Measurements from ENCODE around the gene PRRG3.

PRRG3 gene

DNA sequence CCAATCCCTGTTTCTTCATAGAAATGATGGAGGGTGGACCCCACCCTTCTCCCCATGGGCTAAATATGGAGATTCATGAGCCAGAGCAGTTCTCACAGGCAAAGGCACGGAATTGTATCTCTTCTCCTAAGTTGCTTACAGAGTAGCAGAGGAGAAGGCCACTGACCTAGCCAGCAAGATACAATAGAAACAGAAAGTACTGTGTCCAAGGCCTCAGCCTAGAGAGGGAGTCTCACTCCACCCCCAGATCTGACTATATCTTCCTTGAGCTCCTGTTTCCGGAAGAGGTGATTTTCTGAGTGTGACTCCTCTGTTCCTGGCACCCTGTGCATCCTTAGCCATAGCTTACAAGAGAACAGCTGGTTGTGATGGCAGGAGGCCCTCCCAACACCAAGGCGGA lies 20.5 kb downstream of the PRRG3 start, which contains the start of gene FATE1:
Gene FATE1, plus strand, starts transcription at position 284 of the 400 bp plus-strand sequence. Its CDS starts 85 bp downstream, at position 369.
- Histone ChIP-seq H4K20me1 (peaks cover 9% of the 10 kb centered on the region; the same call in 1 of the 2 replicates), H3K9me3 (no peaks in the 10 kb centered on the region), H3K27me3 (peaks cover 92% of the 10 kb centered on the region), H3K27ac (no peak within 1 kb of the TSS), H3K4me1 (peaks cover 21% of the 10 kb centered on the region), H3K36me3 (no peaks in the 10 kb centered on the region), H3K4me2 (no peak within 1 kb of the TSS), H3K9ac (no peak within 1 kb of the TSS), H3K4me3 (no peak within 1 kb of the TSS)
- no peak for TF ChIP-seq Cebpa-rat (IDR thresholded peaks at IDR 0.05)

DNA sequence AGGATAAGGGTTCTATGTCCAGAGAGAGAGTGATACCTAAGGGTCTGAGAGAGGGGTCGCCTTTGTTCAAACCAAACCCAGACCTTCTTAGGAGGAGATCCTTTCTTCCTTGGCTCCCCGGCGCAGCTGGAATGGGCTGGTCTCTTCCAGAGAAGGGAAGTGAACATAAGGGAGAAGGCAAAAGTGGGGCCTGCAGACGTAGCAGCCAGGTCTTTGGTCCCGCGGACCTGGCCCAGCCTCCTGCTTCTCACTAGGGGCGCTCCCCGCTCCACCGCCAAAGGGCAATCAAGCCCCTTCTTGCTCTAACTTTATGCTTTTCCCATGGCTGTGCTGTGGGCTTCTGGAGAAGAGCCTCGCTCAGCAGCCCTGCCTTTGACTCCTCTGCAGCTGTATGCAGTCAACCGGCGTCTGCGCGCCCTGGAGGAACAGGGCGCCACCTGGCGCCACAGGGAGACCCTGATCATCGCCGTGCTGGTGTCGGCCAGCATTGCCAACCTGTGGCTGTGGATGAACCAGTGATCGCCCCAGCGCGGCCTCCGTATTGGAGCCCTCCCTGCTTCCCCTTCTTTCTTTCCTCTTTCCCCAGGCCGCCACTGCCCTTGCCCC lies 27.1 kb downstream of the PRRG3 start:
- Histone ChIP-seq H3K27ac (no peak overlapping the region), H3K4me3 (no peak overlapping the region), H4K20me1 (no peaks in the 10 kb centered on the region; the same call in 1 of the 2 replicates), H3K4me1 (peaks cover 49% of the 10 kb centered on the region), H3K36me3 (no peaks in the 10 kb centered on the region), H3K9me3 (no peaks in the 10 kb centered on the region), H3K4me2 (peak overlapping the region; percentile 65), H3K9ac (no peak overlapping the region), H3K27me3 (peaks cover 95% of the 10 kb centered on the region)
- no peak for TF ChIP-seq Cebpa-rat (IDR thresholded peaks at IDR 0.05)

DNA sequence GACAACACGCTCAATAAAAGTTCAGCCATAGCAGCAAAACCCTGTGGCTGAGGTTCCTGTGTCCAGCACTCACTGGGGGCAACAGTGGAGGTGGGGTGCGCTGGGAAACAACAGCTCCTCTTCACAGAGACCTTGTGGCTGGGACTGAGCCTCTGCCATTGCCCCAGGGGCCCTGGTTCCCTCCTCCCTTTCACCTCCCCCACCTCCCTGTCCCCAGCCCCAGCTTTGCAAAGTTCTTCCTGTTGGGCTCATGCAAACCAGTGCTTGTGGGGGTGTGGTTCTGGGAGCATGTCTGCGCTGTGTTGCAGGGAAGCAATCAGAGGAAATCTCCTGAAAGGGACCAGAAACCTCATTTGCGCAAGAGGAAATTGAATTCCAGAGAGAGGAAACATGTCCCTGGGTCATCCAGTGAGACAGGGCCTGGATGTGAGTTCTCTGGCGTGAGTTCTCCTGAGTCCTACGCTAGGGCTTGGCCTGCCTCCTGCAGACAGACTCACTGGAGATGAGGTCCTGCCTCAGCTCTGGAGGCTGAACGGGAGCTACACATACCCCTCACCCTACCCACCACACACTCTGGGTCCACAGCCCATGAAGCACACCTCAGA lies 28.0 kb downstream of the PRRG3 start:
- H3K27me3 ChIP-seq = peaks cover 95% of the 10 kb centered on the region
- no peaks in the 10 kb centered on the region for H3K36me3 ChIP-seq
- H3K9ac ChIP-seq = no peak overlapping the region
- H3K27ac ChIP-seq = peak overlapping the region; percentile 53; the same call in 1 of the 2 replicates
- H3K9me3 ChIP-seq = no peaks in the 10 kb centered on the region
- TF ChIP-seq Cebpa-rat (IDR thresholded peaks at IDR 0.05) = no peak
- peak overlapping the region; percentile 65 for H3K4me2 ChIP-seq
- no peak overlapping the region for H3K4me3 ChIP-seq
- H3K4me1 ChIP-seq = peaks cover 49% of the 10 kb centered on the region
- peaks cover 5% of the 10 kb centered on the region; the same call in 1 of the 2 replicates for H4K20me1 ChIP-seq

DNA sequence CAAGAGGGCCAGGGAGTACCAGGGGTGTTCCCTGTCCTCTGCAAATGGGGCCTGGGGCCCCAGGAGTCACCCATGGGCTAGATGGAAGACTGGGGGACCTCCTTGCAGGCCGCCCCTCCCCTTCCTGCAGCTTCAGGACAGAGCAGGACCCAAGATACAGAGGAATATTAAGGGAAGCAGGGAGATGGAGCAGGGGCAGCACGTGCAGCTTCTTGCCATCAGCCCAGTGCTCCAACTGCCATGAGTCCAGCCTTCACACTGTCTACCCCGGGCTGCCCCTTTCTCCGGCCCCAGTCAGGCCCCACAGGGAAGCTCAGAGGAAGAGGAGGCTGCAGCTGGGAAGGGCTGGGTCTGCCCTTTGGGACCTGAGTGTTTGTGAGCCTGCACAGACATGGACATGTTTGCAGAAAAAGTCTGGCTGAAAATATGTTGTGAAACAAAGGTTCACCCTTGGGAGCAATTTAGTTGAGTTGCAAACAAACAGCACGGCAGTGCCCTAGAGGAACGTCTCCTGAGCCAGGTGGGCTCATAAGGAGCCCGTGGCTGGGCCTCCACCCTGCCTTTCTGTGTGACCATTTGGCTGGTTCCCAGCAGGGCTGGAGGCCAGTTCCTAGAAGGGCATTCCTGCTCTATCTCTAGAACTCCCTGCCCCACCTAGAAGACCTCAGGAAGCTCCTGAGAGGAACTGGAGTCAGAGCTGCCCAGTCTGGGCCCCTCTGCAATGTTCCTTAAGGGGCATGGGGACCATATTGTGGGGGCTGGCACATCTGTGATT lies 29.5 kb downstream of the PRRG3 start:
- Histone ChIP-seq H3K9ac (0 out of 2 replicates have a peak overlapping the region, but pooled peaks have one; percentile 20), H3K9me3 (no peaks in the 10 kb centered on the region), H3K36me3 (no peaks in the 10 kb centered on the region), H3K4me2 (peak overlapping the region; percentile 65), H3K27ac (peak overlapping the region; percentile 53), H3K4me3 (no peak overlapping the region), H3K4me1 (peaks cover 49% of the 10 kb centered on the region), H4K20me1 (peaks cover 5% of the 10 kb centered on the region; the same call in 1 of the 2 replicates), H3K27me3 (peaks cover 97% of the 10 kb centered on the region)
- TF ChIP-seq Cebpa-rat (IDR thresholded peaks at IDR 0.05) = no peak

DNA sequence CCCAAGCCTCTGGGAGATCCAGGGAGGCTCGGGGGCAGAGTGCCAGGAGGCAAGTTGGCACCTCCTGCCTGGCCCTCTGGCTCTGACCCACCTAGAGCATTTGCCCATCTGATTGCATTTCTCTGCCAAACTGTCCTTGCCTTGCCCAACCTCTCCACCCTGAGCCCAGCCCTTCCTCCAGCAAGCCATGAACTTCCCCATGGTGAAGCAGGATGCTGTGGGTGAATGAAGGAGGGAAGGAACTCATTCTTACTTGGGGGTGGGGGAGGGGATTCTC lies 30.0 kb downstream of the PRRG3 start:
- Histone ChIP-seq H3K4me2 (peak overlapping the region; percentile 65), H3K27me3 (peaks cover 97% of the 10 kb centered on the region), H3K4me1 (peaks cover 49% of the 10 kb centered on the region), H3K27ac (peak overlapping the region; percentile 53; the same call in 1 of the 2 replicates), H3K36me3 (no peaks in the 10 kb centered on the region), H3K9me3 (no peaks in the 10 kb centered on the region), H3K9ac (no peak overlapping the region), H3K4me3 (no peak overlapping the region), H4K20me1 (peaks cover 5% of the 10 kb centered on the region; the same call in 1 of the 2 replicates)
- TF ChIP-seq Cebpa-rat (IDR thresholded peaks at IDR 0.05) = no peak

DNA sequence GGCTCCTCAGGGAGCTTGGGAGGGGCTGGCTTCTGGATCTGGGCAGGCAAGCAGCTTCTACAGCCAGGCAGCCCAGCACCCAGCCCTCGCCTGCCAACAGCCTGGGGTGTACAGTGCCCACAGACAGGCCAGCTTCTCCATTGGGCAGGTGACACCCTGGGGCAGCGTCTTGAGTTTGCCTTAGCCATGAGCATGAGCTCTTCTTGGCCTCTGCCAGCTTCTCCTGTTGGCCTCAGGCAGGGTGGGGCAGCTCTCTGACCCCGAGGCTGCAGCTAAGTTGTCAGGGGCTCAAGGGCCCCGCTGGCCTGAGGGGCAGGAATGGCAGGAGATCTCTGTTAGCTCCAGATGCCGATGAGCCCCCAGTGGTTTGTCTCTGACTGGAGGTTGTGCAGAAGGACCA lies 31.5 kb downstream of the PRRG3 start:
- Histone ChIP-seq H3K4me3 (no peak overlapping the region), H3K27ac (no peak overlapping the region), H3K36me3 (no peaks in the 10 kb centered on the region), H3K9me3 (no peaks in the 10 kb centered on the region), H4K20me1 (peaks cover 5% of the 10 kb centered on the region; the same call in 1 of the 2 replicates), H3K27me3 (peaks cover 90% of the 10 kb centered on the region), H3K4me2 (peak overlapping the region; percentile 65), H3K4me1 (peaks cover 49% of the 10 kb centered on the region), H3K9ac (no peak overlapping the region)
- no peak for TF ChIP-seq Cebpa-rat (IDR thresholded peaks at IDR 0.05)

DNA sequence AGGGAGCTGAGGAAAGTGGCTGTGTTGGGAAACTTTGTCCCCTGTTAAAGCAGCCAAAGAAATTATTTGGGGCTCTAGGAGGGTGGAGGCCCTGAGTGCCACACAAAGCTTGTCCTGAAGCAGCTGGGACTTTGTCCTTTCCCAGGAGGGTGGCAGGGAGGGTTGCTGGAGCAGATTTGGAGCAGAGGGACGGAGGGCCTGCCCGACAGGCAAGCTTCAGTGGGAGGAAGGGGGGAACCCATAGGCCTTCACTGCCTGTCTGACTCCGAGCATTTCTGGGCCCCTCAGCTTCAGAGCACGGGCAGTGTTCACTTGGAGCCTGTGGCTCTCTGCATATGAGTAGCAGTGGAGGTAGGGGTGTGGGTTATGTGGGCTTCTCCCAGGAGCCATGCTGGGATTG lies 32.1 kb downstream of the PRRG3 start:
- no peak overlapping the region for H3K4me2 ChIP-seq
- H3K4me1 ChIP-seq = peaks cover 49% of the 10 kb centered on the region
- H3K27ac ChIP-seq = no peak overlapping the region
- no peak for TF ChIP-seq Cebpa-rat (IDR thresholded peaks at IDR 0.05)
- no peaks in the 10 kb centered on the region for H3K9me3 ChIP-seq
- no peak overlapping the region for H3K4me3 ChIP-seq
- H3K36me3 ChIP-seq = no peaks in the 10 kb centered on the region
- no peak overlapping the region for H3K9ac ChIP-seq
- peaks cover 91% of the 10 kb centered on the region for H3K27me3 ChIP-seq
- peaks cover 5% of the 10 kb centered on the region; the same call in 1 of the 2 replicates for H4K20me1 ChIP-seq

DNA sequence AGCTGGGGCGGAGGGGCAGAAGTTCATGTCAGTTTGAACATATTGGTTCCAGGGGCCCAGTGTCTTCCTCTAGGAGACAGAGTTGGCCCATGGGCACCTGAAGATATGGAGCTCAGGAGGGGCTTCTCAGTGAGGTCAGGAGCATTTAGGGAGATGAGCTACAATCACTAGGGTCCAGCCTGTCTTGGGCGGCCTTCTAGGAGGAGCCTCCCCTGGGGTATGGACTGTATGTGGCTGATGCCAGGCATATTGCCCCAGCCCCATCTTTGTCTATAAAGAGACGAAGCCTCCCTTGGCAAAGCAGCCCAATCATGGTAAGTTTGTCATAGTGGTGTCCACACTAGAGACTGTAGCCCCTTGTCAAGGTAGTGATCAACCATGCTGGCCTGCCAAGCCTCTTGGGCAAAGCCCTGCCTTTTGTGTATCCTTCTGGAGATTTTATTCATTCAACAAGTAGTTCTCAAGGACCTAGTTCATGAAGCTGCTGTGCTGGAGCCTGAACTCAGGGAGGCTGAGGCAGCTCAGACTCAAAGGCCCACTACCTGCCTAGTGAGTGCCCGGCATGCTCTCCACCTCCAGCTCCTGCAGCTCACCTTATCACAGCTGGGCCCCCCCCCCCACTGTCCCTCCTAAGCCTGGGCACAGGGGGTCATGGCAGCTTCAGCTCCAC lies 33.9 kb downstream of the PRRG3 start:
- peaks cover 90% of the 10 kb centered on the region for H3K27me3 ChIP-seq
- H3K9ac ChIP-seq = no peak overlapping the region
- peaks cover 30% of the 10 kb centered on the region for H3K4me1 ChIP-seq
- H3K27ac ChIP-seq = no peak overlapping the region
- peaks cover 5% of the 10 kb centered on the region; the same call in 1 of the 2 replicates for H4K20me1 ChIP-seq
- H3K4me3 ChIP-seq = no peak overlapping the region
- H3K36me3 ChIP-seq = no peaks in the 10 kb centered on the region
- no peaks in the 10 kb centered on the region for H3K9me3 ChIP-seq
- TF ChIP-seq Cebpa-rat (IDR thresholded peaks at IDR 0.05) = no peak
- no peak overlapping the region for H3K4me2 ChIP-seq

DNA sequence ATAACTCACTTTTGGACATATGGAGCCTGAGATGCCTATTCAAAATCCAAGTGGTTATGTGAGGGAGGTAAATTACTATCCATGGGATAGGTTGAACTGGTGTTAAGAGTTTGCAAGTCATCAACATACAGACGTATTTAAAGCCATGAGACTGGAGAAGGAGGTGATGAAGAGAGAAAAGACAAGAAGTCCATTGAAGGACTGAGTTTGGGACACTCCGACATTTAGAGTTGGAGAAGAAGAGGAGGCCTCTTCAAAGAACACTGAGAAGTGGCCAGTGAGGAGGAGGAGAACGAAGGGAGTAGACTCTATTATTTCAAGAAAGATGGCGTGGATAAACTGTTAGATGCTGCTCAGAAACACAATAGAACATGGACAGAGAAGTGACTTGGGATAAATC lies 39.2 kb downstream of the PRRG3 start, which contains the start of gene CNGA2:
Gene CNGA2, plus strand, starts transcription at position 301 of the 400 bp plus-strand sequence. CDS start 3,738 bp downstream, outside the sequence.
- H3K9me3 ChIP-seq = no peaks in the 10 kb centered on the region
- no peak within 1 kb of the TSS for H3K4me3 ChIP-seq
- no peak for TF ChIP-seq Cebpa-rat (IDR thresholded peaks at IDR 0.05)
- H3K36me3 ChIP-seq = no peaks in the 10 kb centered on the region
- H3K4me2 ChIP-seq = no peak within 1 kb of the TSS
- no peaks in the 10 kb centered on the region for H4K20me1 ChIP-seq
- peaks cover 22% of the 10 kb centered on the region for H3K4me1 ChIP-seq
- no peak within 1 kb of the TSS for H3K9ac ChIP-seq
- peaks cover 90% of the 10 kb centered on the region for H3K27me3 ChIP-seq
- no peak within 1 kb of the TSS for H3K27ac ChIP-seq

Data from BLaER1 (cell line).